GM18508 (cell line): Measurements from ENCODE around the gene LSM10.
A peak's percentile ranks its signal among the peaks of the same experiment; 100 is the strongest.

Source experiments
- ATAC-seq: cut with Tn5 transposase; IDR thresholded peaks from one replicate; pipeline ENCODE4 v1.9.1; 2021; ENCODE audit warnings: moderate number of reproducible peaks; ENCODE audit not compliant: insufficient read depth, unreplicated experiment

LSM10 gene

DNA sequence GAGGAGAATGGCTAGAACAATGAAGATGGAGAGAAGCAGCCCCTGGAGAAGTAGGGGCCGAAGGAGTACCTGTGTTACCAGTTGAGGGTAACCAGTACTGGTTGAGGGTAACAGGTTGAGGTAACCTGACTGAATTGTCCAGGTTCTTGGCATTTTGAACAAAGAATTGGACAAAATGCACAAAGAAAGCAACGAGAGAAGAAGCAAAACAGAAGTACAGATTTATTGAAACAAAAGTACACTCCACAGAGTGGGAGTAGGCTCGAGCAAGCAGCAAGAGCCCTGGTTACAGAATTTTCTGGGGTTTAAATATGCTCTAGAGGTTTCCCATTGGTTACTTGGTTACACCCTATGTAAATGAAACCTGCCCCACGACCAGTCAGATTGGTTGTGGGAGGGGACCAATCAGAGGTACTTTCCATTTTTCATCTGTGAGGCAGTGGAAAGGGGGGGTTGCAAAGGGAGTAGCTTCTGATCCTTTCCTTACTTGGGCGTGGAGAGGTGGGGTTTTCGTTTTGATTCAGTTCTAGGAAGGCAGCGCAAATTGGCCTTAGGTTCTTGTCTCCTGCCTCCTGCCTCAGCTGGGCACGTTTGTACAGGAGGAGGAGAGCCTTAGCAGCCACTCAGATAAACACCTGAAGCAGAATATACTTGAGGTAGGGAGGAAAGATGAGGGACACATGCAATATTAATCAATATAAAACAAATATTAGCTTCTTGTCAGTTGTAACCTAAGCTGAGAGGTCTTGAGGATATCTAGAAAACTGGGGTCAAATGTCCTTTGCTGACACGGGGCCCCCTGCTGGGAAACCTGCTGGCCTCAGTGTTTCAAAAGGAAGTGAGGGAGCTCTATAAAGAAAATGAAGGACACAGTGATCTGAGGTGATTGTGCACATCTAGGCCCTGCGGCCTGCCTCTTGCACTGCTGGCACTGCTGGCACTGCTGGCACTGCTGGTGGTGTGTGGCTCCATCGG lies 14.3 kb upstream of the LSM10 start:
- no peak for ATAC-seq

DNA sequence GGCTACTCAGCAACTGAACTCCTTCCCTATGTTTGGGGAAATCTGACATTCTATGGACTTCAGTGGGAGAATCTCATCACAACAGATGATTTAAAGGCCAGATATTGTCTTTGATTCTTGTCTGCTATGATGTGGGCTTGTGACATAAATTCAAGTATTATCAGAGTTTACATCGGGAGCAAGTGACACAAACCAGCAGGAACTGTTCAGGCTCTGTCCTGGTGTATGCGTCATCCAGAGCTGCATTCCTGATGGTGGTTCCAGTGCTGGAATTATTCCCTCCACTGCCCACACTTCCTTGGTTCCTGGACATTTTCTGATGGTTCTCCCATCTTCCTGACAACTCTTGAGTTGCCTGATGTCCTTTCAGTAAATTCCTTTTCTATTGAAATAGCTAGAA lies 10.8 kb upstream of the LSM10 start:
- ATAC-seq: no peak

DNA sequence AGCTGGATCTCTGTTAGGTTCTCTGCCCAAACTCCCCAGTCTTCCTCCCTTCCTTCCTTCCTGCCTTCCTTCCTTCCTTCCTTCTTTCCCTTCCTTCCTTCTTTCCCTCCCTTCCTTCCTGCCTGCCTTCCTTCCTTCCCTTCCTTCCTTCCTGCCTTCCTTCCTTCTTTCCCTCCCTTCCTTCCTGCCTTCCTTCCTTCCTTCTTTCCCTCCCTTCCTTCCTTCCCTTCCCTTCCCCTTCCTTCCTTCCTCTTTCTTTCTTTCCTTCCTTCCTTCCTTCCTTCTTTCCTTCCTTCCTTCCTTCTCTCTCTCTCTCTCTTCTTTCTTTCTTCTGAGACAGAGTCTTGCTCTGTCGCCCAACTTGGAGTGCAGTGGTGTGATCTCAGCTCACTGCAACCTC lies 8.7 kb upstream of the LSM10 start:
- ATAC-seq: no peak

DNA sequence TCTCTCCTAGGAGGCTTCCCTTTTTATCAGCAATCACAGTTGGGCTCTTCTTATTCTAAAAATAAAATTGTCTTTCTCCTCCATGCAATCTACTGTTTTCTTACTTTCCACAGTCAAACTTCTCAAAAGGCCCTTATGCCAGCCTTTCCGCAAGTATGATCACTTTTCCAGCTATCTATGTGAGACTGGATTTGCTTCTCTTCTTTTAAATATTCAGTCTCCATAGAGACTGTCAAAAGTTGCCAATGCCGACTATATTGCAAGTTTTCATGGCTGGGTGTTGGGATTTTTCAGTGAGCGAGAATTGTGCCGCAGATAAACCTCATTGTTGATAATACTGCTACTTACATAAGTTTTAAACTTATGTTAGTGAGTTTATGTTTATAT lies 4.8 kb upstream of the LSM10 start:
- ATAC-seq: no peak

DNA sequence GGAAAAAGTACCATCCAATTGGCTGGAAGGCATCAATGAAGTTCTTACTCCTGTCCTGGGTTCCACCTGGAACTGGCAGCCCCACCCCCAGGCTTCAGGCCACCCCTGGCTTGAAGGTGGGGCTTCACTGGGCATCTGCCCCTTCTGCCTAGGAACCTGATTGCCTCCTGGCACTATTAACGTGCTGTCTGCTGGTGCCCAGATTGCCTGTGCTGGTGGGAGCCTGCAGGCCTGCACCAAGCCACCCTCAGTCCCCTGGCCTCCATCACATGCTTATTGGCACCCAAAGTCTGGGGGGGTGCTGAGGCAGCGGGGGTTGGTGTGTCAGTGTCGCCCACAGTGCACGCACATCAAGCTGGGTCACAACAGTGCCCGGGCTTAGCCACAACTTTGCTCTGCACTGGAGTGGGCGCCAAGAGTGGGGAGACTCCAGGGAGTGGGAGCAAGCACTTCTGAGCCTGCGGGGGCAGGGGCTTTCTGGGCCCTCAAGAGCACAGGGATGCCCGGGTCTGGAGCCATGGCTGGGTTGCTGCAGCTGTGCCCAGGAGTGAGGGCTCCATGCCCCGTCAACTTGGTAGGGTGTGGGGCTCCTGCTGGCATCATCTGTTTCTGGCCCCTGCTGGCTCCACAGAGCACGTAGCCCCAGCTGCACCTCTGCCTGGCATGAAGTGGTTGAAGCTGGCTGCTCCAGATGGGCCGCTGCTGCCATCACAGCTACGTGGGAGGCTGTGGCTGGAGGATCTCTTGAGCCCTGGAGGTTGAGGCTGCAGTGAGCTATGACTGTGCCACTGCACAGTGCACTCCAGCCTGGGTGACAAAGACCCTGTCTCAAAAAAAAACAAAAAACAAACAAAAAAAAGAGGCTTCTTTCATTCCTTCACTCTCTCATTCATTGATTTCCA lies 4.1 kb upstream of the LSM10 start:
- ATAC-seq: no peak

DNA sequence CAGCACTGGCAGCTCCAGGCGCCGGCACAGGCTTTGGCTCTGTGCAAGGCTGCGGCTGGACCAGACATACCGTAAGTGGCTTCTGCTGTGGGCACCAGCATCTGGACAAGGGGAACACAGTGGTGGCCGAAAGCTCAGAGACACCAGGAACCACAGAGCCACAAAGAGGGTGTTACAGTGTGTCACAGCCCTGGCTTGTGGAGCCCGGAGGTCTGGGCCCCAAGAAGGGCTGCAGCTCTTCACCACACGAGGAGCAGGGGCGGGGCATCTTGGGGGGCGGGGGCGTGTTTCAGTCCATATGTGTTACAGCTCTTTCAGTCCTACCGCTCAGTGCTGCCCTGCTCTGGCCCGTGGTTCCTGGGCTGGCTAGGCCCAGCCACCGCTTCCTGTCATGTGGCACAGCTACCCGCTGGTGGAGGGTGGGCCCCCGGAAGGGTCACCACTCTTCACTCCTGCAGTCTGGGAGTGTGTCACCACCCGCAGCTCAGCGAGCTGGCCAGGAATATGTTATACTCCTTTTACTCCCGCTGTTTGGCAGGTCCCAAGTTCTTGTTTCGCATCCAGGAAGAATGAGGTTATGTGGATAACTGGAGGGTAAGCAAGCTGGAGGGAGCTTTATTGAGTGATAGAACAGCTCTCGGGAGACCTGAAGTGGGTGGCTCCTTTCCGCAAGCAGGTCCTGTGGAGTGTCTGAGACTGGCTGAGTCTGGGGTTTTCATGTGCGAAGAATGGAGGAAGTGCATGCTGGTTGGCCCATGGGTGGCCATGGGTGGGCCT lies 3.3 kb upstream of the LSM10 start:
- ATAC-seq: no peak

DNA sequence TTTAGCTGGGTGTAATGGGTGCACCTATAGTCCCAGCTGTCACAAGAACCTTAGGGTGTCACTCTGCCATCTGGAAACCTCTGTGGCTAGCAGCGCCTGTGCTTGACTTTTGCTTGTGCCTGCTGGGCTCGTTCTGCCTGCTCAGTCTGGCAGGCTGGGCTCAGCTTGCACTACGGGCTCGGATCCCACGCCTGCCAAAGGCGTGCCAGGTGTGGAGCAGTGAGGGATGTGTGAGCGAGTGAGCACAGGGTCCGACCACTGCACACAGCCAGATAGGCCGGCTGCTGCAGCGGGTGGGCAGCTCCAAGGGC lies 2.8 kb upstream of the LSM10 start:
- ATAC-seq: no peak

DNA sequence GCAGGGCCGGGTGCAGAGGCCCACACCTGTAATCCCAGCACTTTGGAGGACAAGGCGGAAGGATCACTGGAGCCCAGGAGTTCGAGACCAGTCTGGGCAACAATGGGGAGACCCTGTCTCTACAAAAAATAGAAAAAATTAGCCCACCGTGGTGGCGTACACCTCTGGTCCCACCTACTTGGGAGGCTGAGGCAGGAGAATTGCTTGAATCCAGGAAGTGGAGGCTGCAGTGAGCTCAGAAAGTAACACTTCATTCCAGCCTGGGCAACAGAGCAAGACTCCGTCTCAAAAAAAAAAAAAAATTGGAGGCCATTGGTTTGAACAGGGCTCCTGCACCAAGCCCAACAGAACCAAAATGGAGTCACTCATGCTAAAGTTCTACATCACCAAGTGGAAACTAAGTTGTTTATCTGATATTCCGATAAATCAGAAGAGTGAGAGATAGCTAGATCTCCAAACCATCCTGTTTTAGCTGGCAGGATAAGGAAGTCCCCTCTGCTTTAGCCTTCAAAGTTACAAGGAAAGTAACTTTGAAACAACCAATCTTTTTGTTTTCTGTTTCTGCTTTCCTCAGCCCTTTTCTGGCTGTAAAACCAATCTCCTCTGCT lies 766 bp upstream of the LSM10 start:
- no peak for ATAC-seq

DNA sequence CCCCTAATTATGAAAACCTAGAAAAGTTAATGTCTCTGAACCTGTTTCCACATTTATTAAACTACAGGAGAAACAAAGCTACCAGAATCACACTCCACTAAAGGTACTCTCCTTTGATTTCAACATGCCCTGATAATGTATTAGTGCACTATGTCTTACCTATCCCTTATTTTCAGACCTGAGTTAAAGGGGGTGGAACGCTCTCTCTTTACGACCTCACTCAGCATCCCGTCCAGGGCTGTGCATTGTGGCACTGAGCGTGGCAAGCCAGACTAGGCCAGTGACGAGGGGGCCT lies 678 bp downstream of the LSM10 start:
- ATAC-seq: no peak

DNA sequence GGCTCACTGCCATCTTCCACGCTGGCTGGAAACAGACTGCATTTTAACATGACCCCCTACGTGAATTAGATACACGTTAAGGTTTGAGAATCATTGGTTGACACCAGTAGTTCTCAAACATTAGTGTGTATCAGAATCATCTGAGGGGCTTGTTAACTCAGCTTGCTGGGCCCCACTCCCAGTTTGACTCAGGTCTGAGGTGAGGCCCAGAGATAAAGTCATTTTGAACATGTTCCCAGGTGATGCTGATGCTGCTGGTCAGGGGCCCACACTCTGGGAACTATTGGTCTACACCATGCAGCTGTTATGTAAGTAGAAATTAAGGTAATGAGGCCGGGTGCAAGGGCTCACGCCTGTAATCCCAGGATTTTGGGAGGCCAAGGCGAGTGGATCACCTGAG lies 1.3 kb downstream of the LSM10 start:
- ATAC-seq: no peak

DNA sequence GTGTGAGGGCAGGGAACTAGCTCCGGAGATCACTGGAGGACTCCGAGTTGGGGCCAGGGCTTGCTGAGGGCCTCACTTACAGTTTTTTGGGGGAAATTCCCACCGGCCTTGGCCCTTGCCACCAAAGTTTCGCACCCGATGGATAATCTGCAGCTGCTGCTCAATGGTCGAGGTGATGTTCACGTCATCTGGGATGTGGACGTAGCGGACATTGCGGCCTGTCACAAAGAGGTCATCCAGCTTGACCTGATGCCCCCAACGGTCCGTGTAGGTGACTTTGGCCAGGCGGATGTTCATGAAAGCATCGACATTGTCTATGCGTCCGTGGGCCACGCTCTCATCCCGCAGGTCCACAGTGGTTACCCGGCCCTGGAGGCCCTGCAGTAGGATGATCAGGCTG lies 4.0 kb downstream of the LSM10 start:
- no peak for ATAC-seq

DNA sequence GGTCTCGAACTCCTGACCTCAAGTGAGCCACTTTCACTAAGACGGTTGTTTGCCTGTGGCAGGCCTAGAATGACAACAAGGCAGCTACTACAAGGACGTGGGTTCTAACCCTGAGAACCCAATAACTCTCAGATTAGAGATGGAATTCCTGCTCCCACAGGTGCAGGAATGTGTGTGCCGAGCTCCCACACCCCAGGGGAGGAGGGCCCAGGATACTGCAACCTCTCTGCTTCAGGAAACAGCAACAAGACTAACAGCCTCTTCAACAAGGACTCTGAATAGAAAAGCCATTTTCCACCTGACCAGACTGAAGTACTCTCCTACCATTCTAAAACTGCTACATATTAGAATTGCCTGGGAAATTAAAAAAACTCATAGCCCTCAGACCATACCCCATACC lies 4.9 kb downstream of the LSM10 start:
- ATAC-seq: no peak

DNA sequence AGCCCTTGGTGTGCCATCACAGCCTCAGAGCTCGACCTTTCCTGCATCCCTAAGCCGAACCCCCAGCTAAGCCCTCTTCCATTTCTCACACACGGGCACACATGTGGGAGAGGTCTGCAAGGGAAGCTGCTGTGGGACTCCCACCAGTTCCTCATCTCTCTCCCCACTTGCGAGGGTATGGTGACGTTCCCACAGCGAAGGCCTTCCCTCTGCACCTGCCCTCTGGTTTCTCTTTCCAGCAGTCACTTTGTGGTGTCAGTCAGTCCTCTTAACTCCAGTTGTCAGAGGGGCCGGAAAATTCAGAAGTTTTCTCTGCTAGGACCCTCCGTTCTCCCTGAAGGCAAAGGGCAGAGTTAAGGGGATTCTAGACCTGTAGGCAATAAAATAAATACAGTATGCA lies 6.4 kb downstream of the LSM10 start:
- no peak for ATAC-seq

DNA sequence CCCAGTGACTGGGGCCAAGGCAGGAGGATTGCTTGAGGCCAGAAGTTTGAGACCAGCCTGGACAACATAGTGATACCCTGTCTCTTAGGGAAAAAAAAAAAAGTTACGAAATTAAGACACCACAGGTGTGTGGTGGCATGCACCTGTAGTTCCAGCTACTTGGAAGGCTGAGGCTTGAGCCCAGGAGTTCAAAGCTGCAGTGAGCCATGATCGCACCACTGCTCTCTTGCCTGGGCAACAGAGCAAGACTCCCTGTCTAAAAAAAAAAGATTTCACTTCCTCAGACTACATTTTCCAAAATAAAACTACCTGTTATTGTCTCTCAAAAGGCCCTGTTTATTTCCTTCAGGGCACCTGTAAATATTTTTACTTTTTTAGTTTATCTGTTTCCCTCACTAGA lies 7.3 kb downstream of the LSM10 start:
- ATAC-seq: no peak

DNA sequence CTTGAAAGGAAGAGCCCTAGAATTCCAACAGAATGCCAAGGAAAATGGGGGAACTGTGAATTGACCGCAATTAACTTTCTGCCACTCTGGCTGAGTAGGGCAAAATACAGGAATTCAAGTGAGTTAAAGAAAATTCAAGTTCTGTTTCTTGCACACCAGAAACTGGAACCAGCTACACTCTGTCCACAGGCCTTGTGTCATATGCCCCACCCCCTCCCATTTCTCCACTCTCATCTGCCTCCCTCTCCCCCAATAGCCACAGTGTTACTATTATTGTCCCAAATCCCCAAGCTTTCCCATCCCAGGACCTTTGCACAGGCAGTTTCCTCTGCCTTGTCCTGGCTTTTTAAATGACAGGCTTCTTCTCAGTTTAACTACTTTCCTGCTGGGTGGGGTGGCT lies 7.7 kb downstream of the LSM10 start:
- ATAC-seq: no peak

DNA sequence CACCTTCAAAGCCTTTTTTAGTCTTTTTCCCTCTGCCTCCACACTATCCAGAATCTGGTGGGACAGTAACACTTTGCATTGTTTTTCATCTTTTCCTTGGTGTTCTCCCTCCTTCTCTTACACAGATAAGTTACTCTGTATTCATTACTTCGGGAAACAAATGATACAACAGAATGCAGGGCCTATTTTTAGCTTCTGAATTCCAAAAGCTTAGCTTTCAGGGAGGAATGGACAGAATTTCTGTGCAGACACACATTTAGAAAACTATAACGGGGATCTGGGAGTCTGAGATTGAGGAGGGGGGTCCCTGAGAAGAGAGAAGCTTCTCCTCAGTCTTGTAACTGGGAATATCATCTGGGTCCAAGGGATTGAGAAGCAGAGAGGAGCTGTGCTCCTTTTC lies 8.4 kb downstream of the LSM10 start:
- no peak for ATAC-seq

DNA sequence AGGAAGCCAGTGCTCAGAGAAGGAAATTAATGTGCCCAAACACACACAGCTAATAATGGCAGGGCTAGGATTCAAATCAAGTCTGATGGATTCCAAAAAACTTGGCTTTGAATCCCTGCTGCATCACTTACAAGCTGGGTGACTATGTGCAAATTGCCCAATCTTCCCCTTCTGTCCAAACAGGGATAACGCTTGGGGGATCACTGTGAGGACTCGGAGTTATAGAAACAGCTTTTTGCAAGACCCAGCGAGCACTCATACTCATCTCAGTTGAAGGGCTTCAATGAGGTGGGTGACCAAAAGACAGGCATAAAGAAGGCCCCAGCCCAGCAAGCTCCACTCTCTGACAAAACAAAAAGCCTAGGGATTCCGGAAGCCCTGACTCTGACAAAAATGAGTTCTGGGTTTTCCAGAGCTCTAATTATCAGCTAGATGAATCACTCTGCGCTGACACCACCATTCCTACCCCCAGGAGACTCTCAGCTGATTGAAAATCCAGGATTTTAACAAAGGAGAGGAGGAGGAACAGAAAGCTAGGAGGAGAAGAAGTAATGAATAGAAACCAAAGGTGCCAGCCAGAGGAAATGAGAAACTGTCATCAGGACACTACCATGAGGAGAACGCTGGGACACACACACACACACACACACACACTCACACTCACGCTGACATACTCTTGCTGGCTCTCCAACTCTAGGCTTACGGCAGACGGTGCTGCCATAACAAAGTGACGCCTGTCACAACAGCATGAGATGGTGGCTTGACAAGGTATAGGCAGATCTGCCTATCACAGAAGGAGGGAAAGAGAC lies 10.4 kb downstream of the LSM10 start:
- ATAC-seq: no peak

DNA sequence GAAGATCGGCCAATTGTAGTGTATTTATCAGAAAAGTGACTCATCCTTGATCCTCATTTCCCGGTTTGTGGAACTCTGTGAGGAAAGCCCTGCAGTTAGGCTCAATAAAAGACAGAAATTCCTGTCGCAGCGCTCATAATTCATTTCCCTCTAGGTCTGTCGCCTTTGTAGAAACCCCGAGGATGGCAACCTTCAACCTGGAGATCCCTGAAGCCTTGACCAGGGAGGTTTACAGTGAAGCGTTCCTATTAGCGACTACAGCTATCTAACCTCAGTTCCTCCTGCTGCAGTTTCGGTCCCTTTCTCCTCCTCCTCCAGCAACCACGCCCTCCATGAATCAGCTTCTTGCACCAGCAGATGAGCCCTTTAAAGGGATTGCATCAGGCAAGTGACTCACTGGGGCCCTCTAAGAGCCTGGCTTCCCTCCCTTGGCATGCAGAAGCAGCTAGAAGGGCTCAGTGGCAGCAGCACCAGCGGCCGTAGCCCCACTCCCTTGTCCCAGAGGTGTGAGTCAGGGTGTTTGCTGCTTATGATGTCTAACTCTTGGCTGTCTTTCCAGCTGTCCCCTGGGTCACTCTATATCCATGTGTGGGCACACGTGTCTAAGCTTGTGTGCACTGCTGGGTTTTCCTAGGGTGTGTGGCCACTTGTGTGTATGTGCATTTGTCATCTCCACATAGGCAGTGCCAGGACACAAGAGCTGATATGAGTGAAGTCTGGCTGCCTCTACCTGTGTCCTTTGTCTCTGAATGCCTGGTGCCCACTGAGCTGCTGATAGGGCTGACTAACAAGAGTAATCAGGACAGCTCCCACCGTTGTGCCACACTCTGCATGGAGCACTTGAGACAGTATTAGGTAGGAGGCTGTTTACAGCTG lies 11.2 kb downstream of the LSM10 start:
- ATAC-seq: peak; percentile 21
